GM21723 (cell line): ENCODE data around the gene GCC1.

ENCODE experiments used
- ATAC-seq: cut with Tn5 transposase; IDR thresholded peaks from one replicate; pipeline ENCODE4 v1.9.1; 2021; ENCODE audit warnings: mild to moderate bottlenecking, moderate library complexity; ENCODE audit not compliant: unreplicated experiment

Gene GCC1

DNA sequence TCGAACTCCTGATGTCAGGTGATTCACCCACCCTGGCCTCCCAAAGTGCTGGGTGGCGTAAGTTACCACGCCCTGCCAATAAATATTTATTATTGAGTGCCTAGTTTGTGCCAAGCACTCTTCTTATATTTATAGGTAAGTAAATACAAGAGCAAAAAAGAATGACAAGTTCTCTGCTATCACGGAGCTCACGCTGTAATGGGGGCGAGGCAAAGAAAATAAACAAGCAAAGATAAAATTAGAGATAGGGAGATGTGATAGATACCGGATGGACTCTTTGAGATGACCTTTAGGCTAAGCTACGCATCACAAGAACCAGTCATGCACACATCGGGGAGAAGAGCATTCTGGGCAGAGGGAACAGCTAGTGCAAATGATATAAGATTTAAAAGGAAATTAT is 46.3 kb downstream of the GCC1 start:
- ATAC-seq: no peak

DNA sequence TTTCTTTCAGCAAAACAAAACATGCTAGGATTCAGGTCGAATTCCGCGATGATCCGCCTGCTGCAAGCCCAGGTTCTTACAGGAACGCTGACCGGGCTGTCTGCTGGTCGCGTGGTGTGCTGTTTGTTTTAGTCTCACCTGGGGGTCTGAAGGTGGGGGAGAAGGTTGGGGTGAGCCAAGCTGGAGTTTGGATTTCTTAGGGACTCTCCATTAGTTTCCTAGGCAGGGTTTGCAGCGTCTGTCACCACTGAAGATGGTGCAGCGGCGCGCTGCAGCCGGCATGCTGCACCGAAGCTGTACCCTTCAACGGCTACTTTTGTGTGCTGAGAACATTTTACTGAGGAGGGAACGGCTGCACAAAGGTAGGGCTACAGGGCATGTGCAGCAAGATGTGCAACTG is 48.7 kb downstream of the GCC1 start:
- no peak for ATAC-seq

DNA sequence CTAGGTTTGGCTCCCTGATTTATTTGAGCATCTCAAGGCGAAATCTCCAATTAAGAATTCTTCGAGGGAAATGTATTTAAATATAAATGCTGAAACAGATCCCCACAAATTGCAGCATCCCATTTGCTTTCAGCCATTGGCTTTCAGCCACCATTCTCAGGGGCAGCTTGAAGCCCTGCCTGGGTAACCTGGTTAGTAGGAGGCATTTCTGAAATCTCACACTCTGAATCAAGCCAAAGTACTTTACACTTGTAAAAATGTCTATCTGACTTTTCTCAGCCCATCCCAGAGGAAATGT is 49.1 kb downstream of the GCC1 start:
- ATAC-seq: no peak

DNA sequence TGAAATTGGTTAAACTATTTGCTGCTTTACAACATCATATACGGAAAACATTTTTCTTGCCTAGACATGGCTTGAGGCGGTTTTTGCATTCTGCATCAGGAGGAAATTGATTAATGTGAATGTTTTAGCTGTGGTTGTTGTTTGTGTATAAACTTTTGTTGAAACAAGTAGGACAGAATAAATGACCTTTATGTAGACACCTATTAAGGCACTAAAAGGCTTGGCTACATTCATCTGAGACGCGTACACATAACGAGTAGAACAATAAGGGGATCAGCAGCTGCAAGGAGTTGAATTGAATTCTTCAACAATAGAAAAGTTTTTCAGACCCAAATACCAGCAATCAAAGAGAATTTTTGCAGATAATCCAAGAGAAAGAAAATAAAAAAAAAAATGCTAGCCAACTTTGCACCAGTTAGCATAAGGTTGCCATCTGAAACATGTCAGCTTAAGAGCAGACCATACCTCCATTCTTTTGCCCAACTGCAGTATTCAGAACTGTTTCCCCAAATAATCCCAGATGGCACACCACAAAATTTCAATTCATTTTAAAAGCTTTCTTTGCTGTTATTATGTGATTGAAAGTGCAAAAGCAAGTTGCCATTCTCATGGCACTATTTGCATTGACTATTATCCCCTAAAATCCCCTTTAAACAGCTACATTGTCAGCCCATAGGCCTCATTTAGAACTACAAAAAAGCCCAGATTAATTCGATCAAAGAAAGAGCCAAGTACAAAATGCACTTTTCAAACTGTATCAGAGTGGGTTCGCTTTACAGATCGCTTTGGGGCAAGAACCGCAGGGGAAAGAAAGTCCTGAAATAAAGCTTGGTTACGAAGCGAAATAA is 49.6 kb downstream of the GCC1 start:
- no peak for ATAC-seq

DNA sequence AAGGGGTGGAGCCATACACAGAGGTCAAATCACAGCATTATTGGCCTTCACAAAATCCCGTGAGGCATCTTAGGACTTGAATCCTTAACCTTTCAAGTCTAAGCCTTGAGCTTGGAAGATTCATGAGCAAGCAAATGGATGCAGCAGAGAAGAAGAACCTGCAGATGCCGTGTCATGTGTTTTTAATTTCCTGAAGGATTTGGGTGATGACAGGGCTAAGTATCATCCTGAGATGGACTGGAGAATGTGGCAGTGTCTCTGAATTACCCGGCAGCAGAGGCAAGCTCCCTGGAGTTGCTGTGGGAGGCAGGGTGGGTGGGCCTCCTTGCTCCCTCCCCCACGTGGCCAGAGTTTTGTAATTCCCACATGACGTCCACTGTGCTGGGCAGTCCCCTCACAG is 50.8 kb downstream of the GCC1 start:
- ATAC-seq: no peak

DNA sequence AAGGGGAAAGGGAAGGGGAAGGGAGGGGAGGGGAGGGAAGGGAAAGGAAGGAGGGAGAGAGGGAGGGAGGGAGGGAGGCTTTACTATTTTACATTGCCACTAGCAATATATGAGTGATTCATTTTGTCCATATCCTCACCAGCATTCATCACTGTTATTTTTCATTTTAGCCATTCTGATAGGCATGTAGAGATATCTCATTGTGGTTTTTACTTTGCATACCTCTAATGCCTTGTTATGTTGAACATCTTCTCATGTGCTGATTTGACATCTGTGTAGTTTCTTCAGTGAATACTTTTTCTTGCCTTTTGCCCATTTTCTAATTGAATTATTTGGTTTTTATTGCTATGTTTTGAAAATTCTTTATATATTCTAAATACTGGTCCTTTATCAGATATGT is 52.7 kb downstream of the GCC1 start:
- ATAC-seq: no peak

DNA sequence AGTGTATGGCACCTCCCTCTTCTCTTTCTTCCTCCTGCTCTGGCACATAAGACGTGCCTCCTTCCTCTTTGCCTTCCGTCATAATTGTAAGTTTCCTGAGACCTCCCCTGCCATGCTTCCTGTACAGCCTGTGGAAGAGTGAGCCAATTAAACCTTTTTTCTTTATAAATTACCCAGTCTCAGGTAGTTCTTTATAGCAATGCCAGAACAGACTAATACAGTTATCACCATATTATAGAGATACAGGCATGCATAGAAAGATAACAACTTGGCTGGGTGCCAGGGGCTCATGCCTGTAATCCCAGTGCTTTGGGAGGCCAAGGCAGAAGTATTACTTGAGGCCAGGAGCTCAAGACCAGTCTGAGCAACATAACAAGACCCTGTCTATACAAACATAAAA is 53.2 kb downstream of the GCC1 start:
- no peak for ATAC-seq
